HG02623 (cell line): ENCODE results near the gene CREM.

Source experiments
- ATAC-seq: cut with Tn5 transposase; IDR thresholded peaks from one replicate; pipeline ENCODE4 v1.9.1; 2021; ENCODE audit warnings: moderate library complexity; ENCODE audit not compliant: unreplicated experiment

CREM gene

DNA sequence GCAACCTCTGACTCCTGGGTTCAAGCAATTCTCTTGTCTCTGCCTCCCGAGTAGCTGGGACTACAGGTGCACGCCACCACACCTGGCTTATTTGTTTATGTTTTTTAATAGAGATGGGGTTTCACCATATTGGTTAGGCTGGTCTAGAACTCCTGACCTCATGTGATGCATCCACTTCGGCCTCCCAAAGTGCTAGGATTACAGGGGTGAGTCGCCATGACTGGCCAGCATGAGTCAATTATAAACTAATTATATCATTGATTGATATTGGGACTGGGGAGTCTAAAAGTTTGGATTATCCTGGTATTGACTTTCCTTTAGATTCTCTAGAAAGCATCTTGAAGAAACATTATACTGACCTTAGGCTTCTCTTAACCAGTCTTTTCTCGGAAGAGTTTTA is 135.8 kb downstream of the CREM start:
- no peak for ATAC-seq
